HCT116 (cell line): ENCODE data around the gene RHOB. TPM values are rescaled to one million over a fixed set of nuclear protein-coding genes. Genes with fewer than 3 reads are reported as not detected.

Source experiments
- ATAC-seq: fragments of 200-7000 bp; cut with Tn5 transposase; 2 replicates; pipeline ENCODE4 v1.9.1; 2020; ENCODE audit warnings: mild to moderate bottlenecking, moderate library complexity
- BruUV-seq: library from RNA; stranded (reverse); fragments of 400-500 nt; replicated peaks from 2 replicates; lab custom pipeline; 2021; lab: Mats Ljungman, UMichigan
- CTCF ChIA-PET: fragments of 300-600 bp; sonication (Branson Sonifier 250); formaldehyde crosslinking; loops from one replicate; lab custom pipeline; 2021; ENCODE audit warnings: antibody characterized with exemption; lab: Charles Lee
- POLR2A ChIA-PET: fragments of 300-600, 350-600 bp; sonication (Branson Sonifier 250); formaldehyde crosslinking; loops from one replicate; lab custom pipeline; 2021; ENCODE audit warnings: antibody characterized with exemption; lab: Charles Lee
- RAD21 ChIA-PET, 2 experiments: fragments of 300-600 bp; sonication (Branson Sonifier 250); formaldehyde crosslinking; loops; one replicate each; lab custom pipeline; 2023; ENCODE audit warnings: low total read pairs in 2 of 2; ENCODE audit not compliant: uncharacterized antibody in 2 of 2, unreplicated experiment in 2 of 2, low non-redundant PET in 1 of 2; lab: Charles Lee
- DNase-seq: peaks from one replicate; pipeline ENCODE4 v3.0.0-alpha.2; 2010; ENCODE audit warnings: low read depth, low spot score
- H2AFZ ChIP-seq: fragments of 200-600 bp; shearing (Covaris generic), sonication (generic); 2 replicates; pipeline ENCODE4 v1.6.1; 2017; ENCODE audit warnings: low read depth, mixed run types, mixed read lengths, antibody characterized with exemption, low read length; ENCODE audit not compliant: poor library complexity, severe bottlenecking
- H3K27ac ChIP-seq: 2 replicates; pipeline ENCODE4 v1.5.1; 2012; ENCODE audit warnings: low read depth, low read length
- H3K27me3 ChIP-seq: fragments of 200-600 bp; sonication (generic); 2 replicates; pipeline ENCODE4 v1.6.1; 2016; ENCODE audit warnings: mixed run types, low read length, mixed read lengths; ENCODE audit not compliant: insufficient read depth
- H3K36me3 ChIP-seq, 2 experiments: fragments of 200-500 bp in 1 of 2; fragments of 200-600 bp in 1 of 2; sonication (Bioruptor generic) in 1 of 2; sonication (generic) in 1 of 2; 2 replicates each; pipeline versions ENCODE4 v1.5.1 to v1.6.1; 2014 to 2016; ENCODE audit warnings: low read length in 2 of 2, inconsistent platforms in 1 of 2, mixed read lengths in 1 of 2, mixed run types in 1 of 2; ENCODE audit not compliant: insufficient read depth in 2 of 2, control insufficient read depth in 1 of 2
- H3K4me1 ChIP-seq, 2 experiments: fragments of 200-600 bp in 1 of 2; sonication (generic) in 1 of 2; 2 replicates each; pipeline versions ENCODE4 v1.5.1 to v1.6.1; 2012 to 2017; ENCODE audit warnings: low read length in 2 of 2, inconsistent platforms in 1 of 2, mild to moderate bottlenecking in 1 of 2, mixed read lengths in 1 of 2, mixed run types in 1 of 2, moderate library complexity in 1 of 2; ENCODE audit not compliant: insufficient read depth in 2 of 2, control insufficient read depth in 1 of 2
- H3K4me2 ChIP-seq: fragments of 200-600 bp; sonication (generic); 2 replicates; pipeline ENCODE4 v1.6.1; 2017; ENCODE audit warnings: mixed run types, low read length, mixed read lengths
- H3K4me3 ChIP-seq, 2 experiments: fragments of 200-600 bp in 1 of 2; sonication (generic) in 1 of 2; replicated peaks in 1 of 2; 2 replicates each; pipeline ENCODE4 v1.5.1; 2011 to 2016; ENCODE audit warnings: low read length in 2 of 2, control low read depth in 1 of 2, low read depth in 1 of 2, mild to moderate bottlenecking in 1 of 2, mixed read lengths in 1 of 2, mixed run types in 1 of 2
- H3K79me2 ChIP-seq: fragments of 200-600 bp; sonication (generic); 2 replicates; pipeline ENCODE4 v1.6.1; 2017; ENCODE audit warnings: mild to moderate bottlenecking, mixed run types, low read length, moderate library complexity, mixed read lengths; ENCODE audit not compliant: insufficient read depth
- H3K9ac ChIP-seq: fragments of 200-600 bp; sonication (generic); 2 replicates; pipeline ENCODE4 v1.6.1; 2016; ENCODE audit warnings: low read length, mixed read lengths
- H3K9me2 ChIP-seq: fragments of 200-600 bp; sonication (generic), shearing (Covaris generic); 2 replicates; pipeline ENCODE4 v1.6.1; 2017; ENCODE audit warnings: mixed run types, mild to moderate bottlenecking, moderate library complexity; ENCODE audit not compliant: insufficient read depth
- H3K9me3 ChIP-seq, 2 experiments: fragments of 200-500 bp in 1 of 2; fragments of 200-600 bp in 1 of 2; sonication (Bioruptor generic) in 1 of 2; sonication (generic) in 1 of 2; 2 replicates each; pipeline ENCODE4 v1.6.1; 2014 to 2017; ENCODE audit warnings: low read length in 2 of 2, mixed read lengths in 2 of 2, inconsistent platforms in 1 of 2, low read depth in 1 of 2, mild to moderate bottlenecking in 1 of 2, mixed run types in 1 of 2, moderate library complexity in 1 of 2; ENCODE audit not compliant: control insufficient read depth in 1 of 2, insufficient read depth in 1 of 2
- H4K20me1 ChIP-seq: fragments of 200-600 bp; sonication (generic), shearing (Covaris generic); 2 replicates; pipeline ENCODE4 v1.6.1; 2017; ENCODE audit warnings: mixed run types, mild to moderate bottlenecking, moderate library complexity; ENCODE audit not compliant: insufficient read depth
- CBX3 ChIP-seq: IDR thresholded peaks from 2 replicates; pipeline ENCODE4 v1.6.1; 2012; ENCODE audit warnings: low read depth
- CEBPB ChIP-seq: IDR thresholded peaks from 2 replicates; pipeline ENCODE4 v1.6.1; 2012; ENCODE audit warnings: low read depth
- EGR1 ChIP-seq: IDR thresholded peaks from 2 replicates; pipeline ENCODE4 v1.6.1; 2012; ENCODE audit warnings: low read depth
- EZH2 ChIP-seq: fragments of 200-600 bp; sonication (generic); IDR thresholded peaks from 2 replicates; pipeline ENCODE4 v1.6.1; 2017; ENCODE audit warnings: antibody characterized with exemption, mixed run types
- EZH2phosphoT487 ChIP-seq: fragments of 200-600 bp; IDR thresholded peaks from 2 replicates; pipeline ENCODE4 v1.6.1; 2018; ENCODE audit warnings: antibody characterized with exemption, borderline replicate concordance
- POLR2A ChIP-seq: IDR thresholded peaks from 2 replicates; pipeline ENCODE4 v1.7.0; 2011; ENCODE audit warnings: borderline replicate concordance; ENCODE audit not compliant: insufficient read depth, insufficient read length; ENCODE audit errors: extremely low read depth
- RAD21 ChIP-seq: IDR thresholded peaks from 2 replicates; pipeline ENCODE4 v1.6.1; 2012; ENCODE audit warnings: low read depth, mild to moderate bottlenecking
- SRF ChIP-seq: IDR thresholded peaks from 2 replicates; pipeline ENCODE4 v1.6.1; 2012; ENCODE audit warnings: low read depth
- YY1 ChIP-seq: IDR thresholded peaks from 2 replicates; pipeline ENCODE4 v1.6.1; 2011; ENCODE audit warnings: low read length, low read depth, moderate library complexity, mild to moderate bottlenecking; ENCODE audit not compliant: insufficient replicate concordance; ENCODE audit errors: extremely low read depth
- ZNF274 ChIP-seq: fragments of 200-500 bp; sonication (Bioruptor generic); IDR thresholded peaks from 2 replicates; pipeline ENCODE4 v1.6.1; 2014; ENCODE audit warnings: mild to moderate bottlenecking, low read depth, low read length, inconsistent platforms
- intact Hi-C: fragments of 100-400 bp; cut with micrococcal nuclease; formaldehyde crosslinking; loops from 2 replicates; pipeline ENCODE4 v1.10.0; 2022
- total RNA-seq: library from RNA; stranded (reverse); gene quantifications from one replicate; pipeline ENCODE4 v1.2.1, GENCODE V29; 2021; ENCODE audit not compliant: unreplicated experiment
- TF ChIP-seq, protein P1 (sequence below): IDR thresholded peaks from 2 replicates; pipeline ENCODE4 v1.6.1; 2012
- TF ChIP-seq, protein P2 (sequence below), 3 experiments: fragments of 200-600 bp in 1 of 3; sonication (generic) in 1 of 3; IDR thresholded peaks in 2 of 3; conservative IDR thresholded peaks in 1 of 3; 2 replicates each; pipeline ENCODE4 v1.5.1; 2012 to 2017; ENCODE audit warnings: low read depth in 2 of 3, low read length in 2 of 3, antibody characterized with exemption in 1 of 3, borderline replicate concordance in 1 of 3, control low read depth in 1 of 3, mild to moderate bottlenecking in 1 of 3, mixed read lengths in 1 of 3, mixed run types in 1 of 3, moderate library complexity in 1 of 3; ENCODE audit not compliant: insufficient read depth in 1 of 3
- TF ChIP-seq, protein P3 (sequence below): IDR thresholded peaks from 2 replicates; pipeline ENCODE4 v1.6.1; 2011; ENCODE audit warnings: mild to moderate bottlenecking, low read length, moderate library complexity; ENCODE audit not compliant: insufficient replicate concordance; ENCODE audit errors: extremely low read depth
- TF ChIP-seq, protein P4 (sequence below): IDR thresholded peaks from 2 replicates; pipeline ENCODE4 v1.6.1; 2012
- TF ChIP-seq, protein P5 (sequence below): IDR thresholded peaks from 2 replicates; pipeline ENCODE4 v1.6.1; 2012; ENCODE audit warnings: low read depth

The RHOB gene
- total RNA-seq, 1 experiment from 2014 or later = 72.9 TPM

DNA sequence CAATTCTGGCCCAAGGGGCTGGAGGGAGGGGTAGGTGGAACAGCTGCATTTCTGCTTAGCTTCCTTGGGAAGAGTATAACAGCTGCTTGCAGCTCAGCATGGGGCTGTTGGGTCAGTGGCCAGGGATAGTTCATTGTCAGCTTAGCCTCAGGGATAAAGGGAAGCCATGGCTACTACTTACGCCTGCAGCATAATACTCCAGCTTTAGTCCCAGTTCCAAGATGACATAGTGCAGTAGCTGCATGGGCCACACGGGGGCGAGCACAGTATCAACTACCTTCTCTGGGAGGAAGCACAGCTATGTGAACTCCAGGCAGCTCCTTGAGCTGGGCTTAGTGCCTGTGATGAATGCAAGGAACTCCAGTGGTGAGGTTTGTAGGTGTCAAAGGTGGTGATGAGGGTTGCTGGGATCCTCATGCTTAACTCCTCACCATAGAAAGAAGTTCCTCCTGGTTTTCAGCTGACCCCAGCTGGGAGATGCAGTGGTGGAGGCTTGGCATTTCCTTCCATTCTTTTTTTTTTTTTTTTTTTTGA, 35.4 kb upstream of the RHOB start:
- BruUV-seq = no TSS peak
- Histone ChIP-seq H2AFZ (peak overlapping the region; percentile 78), H4K20me1 (no peaks in the 10 kb centered on the region), H3K4me3 (no peak overlapping the region), H3K27me3 (no peaks in the 10 kb centered on the region), H3K4me1 (peaks cover 0 to 2% of the 10 kb centered on the region in 2 experiments; a peak in 1 of 4 replicates), H3K36me3 (no peaks in the 10 kb centered on the region), H3K27ac (no peak overlapping the region)
- ATAC-seq (peak; percentile 100), DNase-seq (peak; percentile 61)
- CTCF ChIA-PET = interaction anchor here (0.6 to 5.6 kb wide), 15 partner anchors 8 to 240 kb away, joined by 3 to 53 read pairs (median 8); no protein-coding TSS in a partner anchor
- TF ChIP-seq, protein P1, sequence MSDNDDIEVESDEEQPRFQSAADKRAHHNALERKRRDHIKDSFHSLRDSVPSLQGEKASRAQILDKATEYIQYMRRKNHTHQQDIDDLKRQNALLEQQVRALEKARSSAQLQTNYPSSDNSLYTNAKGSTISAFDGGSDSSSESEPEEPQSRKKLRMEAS = no peak
- TF ChIP-seq, protein P2, sequence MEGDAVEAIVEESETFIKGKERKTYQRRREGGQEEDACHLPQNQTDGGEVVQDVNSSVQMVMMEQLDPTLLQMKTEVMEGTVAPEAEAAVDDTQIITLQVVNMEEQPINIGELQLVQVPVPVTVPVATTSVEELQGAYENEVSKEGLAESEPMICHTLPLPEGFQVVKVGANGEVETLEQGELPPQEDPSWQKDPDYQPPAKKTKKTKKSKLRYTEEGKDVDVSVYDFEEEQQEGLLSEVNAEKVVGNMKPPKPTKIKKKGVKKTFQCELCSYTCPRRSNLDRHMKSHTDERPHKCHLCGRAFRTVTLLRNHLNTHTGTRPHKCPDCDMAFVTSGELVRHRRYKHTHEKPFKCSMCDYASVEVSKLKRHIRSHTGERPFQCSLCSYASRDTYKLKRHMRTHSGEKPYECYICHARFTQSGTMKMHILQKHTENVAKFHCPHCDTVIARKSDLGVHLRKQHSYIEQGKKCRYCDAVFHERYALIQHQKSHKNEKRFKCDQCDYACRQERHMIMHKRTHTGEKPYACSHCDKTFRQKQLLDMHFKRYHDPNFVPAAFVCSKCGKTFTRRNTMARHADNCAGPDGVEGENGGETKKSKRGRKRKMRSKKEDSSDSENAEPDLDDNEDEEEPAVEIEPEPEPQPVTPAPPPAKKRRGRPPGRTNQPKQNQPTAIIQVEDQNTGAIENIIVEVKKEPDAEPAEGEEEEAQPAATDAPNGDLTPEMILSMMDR (IDR thresholded peaks at IDR 0.05 in 2 of 3, conservative IDR thresholded peaks at IDR 0.05 in 1 of 3; ENCODE audit: borderline replicate concordance in 1 of 3, insufficient read depth in 1 of 3, low read depth in 2 of 3, low read length in 2 of 3) = peak; percentile 73 to 87 (median 82)
- no peak for TF ChIP-seq CEBPB
- TF ChIP-seq EZH2phosphoT487 = no peak
- TF ChIP-seq EGR1 = no peak
- TF ChIP-seq, protein P3, sequence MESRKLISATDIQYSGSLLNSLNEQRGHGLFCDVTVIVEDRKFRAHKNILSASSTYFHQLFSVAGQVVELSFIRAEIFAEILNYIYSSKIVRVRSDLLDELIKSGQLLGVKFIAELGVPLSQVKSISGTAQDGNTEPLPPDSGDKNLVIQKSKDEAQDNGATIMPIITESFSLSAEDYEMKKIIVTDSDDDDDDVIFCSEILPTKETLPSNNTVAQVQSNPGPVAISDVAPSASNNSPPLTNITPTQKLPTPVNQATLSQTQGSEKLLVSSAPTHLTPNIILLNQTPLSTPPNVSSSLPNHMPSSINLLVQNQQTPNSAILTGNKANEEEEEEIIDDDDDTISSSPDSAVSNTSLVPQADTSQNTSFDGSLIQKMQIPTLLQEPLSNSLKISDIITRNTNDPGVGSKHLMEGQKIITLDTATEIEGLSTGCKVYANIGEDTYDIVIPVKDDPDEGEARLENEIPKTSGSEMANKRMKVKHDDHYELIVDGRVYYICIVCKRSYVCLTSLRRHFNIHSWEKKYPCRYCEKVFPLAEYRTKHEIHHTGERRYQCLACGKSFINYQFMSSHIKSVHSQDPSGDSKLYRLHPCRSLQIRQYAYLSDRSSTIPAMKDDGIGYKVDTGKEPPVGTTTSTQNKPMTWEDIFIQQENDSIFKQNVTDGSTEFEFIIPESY = no peak
- no peak for TF ChIP-seq SRF
- TF ChIP-seq YY1 = peak; percentile 39
- TF ChIP-seq RAD21 = peak; percentile 77
- TF ChIP-seq, protein P4, sequence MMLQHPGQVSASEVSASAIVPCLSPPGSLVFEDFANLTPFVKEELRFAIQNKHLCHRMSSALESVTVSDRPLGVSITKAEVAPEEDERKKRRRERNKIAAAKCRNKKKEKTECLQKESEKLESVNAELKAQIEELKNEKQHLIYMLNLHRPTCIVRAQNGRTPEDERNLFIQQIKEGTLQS = no peak
- peak; percentile 85 for TF ChIP-seq CBX3
- TF ChIP-seq, protein P5, sequence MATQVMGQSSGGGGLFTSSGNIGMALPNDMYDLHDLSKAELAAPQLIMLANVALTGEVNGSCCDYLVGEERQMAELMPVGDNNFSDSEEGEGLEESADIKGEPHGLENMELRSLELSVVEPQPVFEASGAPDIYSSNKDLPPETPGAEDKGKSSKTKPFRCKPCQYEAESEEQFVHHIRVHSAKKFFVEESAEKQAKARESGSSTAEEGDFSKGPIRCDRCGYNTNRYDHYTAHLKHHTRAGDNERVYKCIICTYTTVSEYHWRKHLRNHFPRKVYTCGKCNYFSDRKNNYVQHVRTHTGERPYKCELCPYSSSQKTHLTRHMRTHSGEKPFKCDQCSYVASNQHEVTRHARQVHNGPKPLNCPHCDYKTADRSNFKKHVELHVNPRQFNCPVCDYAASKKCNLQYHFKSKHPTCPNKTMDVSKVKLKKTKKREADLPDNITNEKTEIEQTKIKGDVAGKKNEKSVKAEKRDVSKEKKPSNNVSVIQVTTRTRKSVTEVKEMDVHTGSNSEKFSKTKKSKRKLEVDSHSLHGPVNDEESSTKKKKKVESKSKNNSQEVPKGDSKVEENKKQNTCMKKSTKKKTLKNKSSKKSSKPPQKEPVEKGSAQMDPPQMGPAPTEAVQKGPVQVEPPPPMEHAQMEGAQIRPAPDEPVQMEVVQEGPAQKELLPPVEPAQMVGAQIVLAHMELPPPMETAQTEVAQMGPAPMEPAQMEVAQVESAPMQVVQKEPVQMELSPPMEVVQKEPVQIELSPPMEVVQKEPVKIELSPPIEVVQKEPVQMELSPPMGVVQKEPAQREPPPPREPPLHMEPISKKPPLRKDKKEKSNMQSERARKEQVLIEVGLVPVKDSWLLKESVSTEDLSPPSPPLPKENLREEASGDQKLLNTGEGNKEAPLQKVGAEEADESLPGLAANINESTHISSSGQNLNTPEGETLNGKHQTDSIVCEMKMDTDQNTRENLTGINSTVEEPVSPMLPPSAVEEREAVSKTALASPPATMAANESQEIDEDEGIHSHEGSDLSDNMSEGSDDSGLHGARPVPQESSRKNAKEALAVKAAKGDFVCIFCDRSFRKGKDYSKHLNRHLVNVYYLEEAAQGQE = no peak
- TF ChIP-seq POLR2A = no peak
- TF ChIP-seq EZH2 = no peak
- TF ChIP-seq ZNF274 = no peak
- TF ChIP-seq, all 23 proteins: peak for 4
- no peaks in the 10 kb centered on the region for H3K79me2 ChIP-seq
- peaks cover 0 to 11% of the 10 kb centered on the region in 2 experiments; a peak in 1 of 4 replicates for H3K9me3 ChIP-seq
- intact Hi-C loops = loop anchor here (1.0 kb wide), 2 partner anchors 225 to 231 kb away; no protein-coding TSS in a partner anchor
- no peak overlapping the region for H3K9ac ChIP-seq
- H3K4me2 ChIP-seq = 0 out of 2 replicates have a peak overlapping the region, but pooled peaks have one; percentile 24
- POLR2A ChIA-PET = interaction anchor here (0.6 to 2.4 kb wide), 5 partner anchors 28 to 298 kb away, joined by 3 to 14 read pairs (median 4); partner anchors contain the start of gene RHOB
- RAD21 ChIA-PET = interaction anchor here (0.8 to 2.1 kb wide), 10 partner anchors 12 to 239 kb away, joined by 3 to 10 read pairs (median 4); partner anchors contain the start of gene RHOB (in 1 of the 2)
- H3K9me2 ChIP-seq = 0 out of 2 replicates have a peak, but pooled peaks cover 6% of the 10 kb centered on the region
